A172 (cell line): Measurements from ENCODE around the gene UBE2U. TPM values are rescaled to one million over a fixed set of nuclear protein-coding genes. Genes with fewer than 3 reads are reported as not detected.
"Not testable (repeated sequence)": the region's sequence is repeated elsewhere in the genome, so short reads cannot be mapped to it uniquely, and the experiment has no call there.

Experiments
- DNase-seq: peaks from one replicate; pipeline ENCODE4 v3.0.0-alpha.2; 2015; ENCODE audit warnings: low spot score
- total RNA-seq: library from RNA; depleted of rRNA; stranded (reverse); fragments of >200 nt; shearing (Covaris generic); gene quantifications from 2 replicates; pipeline ENCODE4 v1.2.3, GENCODE V29; 2014

The UBE2U gene
- total RNA-seq, 1 experiment from 2014 or later = not detected

DNA sequence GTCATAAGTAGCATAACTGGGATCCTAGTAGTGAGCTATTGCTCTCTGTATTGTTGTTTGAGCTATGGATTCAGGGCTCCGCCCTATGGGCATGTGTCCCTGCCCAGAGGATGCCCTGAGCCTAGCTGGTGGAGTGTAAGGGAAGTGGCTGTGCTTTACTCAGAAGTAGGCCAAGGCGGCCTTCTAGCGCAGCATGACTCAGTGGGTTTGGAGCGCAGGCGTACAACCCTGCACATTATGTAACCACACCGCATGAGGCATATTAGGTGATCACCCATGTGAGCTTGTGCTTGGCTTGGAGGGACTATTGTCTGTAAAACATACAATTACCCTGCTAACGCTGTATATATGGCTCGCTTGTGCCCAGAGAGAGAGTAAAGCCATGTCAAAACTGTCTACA is 11.1 kb upstream of the UBE2U start:
- no peak for DNase-seq

DNA sequence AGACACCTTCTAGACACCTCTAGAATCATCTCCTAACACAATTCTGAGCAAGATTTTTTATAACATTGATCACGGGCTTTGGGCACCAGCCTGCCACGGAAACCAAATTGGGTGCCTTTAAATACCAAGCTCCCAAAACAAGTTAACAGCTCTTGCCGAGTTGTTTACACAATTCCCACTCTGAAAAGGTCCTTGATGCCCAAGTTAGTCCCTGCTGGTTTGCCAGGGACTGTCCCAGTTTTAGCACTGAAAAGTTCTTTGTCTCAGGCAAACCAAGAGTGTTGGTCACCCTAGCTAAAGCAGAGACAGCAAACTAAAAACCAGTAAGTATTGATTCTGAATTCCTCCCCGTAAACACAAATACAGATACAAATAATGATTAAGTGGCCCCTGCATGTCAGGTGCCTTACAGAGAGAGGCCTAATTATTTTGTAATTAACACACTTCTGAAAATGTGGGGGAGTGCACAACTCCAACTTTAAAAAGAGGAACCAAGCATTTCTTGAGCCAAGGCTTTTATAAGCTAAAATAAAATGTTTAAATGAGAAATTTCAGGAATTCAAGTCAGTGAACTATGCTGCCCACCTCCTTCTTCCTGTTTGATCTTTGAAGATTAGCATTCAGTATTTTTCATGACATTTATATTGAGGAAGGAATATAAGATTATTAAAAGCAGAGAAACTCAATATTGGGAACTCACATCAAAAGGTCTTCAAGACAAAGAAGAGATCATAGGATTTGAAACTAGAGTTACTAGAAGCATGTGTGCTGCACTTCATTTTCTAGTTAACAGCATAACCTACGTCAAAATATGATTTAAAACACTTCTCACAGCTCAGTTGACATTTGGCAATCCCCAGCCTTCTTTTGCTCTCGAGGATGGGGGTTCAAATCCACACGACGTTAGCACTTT is 9.0 kb upstream of the UBE2U start:
- DNase-seq = no peak

DNA sequence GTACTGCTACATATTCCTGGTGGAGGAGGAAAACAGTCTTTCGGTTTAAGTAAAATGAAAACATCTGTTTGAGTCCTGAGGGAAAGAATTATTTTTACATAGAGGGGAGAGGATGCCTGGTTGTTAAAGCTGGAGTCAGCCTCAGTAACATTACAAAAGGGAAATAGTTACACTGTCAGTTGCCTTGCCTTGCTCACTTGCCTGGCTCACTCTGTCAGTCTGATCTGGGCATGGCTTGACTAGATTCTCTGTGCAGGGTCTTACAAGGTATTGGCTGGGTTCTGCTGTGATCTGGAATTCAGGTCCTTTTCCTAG is 8.4 kb upstream of the UBE2U start:
- no peak for DNase-seq

- no peak for DNase-seq
Observed at GRCh38 chr1:64196074-64196870, 7.2 kb upstream of the UBE2U start.

DNA sequence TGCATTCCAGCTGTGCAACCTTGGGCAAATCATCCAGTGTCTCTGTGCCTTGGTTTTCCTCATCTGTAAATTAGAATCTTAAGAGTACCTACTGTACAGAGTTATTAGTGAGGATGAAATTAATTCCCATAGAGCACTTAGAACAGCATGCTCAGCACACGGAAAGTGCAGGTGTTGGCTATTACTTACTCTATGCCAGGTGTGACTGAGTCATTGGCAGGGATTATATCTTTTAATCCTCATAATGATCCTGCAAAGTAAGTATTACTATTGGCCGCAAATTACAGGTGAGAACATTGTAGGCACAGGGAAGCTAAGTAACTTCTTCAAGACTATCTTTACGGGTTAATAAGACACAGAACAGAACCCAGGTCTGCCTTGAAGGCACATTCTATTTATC is 6.3 kb upstream of the UBE2U start:
- no peak for DNase-seq

DNA sequence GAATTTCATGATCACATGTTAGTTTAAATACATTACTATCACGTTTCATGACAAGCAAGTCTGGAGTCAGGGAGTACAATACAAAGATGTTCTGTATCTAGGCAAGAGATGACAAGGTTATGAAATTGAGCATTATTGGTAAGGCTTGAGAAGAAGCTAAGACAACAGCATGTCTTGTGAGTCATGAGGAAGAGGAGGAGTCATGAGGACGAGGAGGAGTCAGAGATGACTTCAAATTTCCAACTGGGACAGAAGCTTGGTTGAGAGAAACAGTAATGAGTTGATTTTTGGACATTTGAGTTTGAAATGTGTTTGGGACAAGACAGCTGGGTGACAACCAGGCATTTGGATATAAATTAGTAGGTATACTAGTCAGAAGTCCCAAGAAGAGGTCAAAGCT is 4.3 kb upstream of the UBE2U start:
- DNase-seq = no peak

DNA sequence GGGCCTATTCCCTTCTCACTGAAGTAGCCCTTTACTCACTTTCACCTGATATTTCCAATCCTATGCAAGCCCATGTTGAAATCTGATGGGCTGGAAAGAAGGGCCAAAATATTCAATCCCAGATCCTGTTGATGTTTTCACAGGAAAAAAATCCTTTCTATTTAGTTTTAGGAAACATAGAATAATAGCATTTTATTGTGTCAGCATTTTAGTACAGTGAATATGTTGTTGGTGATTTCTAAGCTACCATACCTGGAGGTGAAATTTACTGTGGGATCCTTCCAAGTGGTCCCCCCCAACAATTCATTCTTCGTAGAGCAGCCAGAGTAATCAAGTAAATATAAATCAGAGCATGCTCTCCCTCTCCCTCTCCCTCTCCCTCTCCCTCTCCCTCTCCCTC is 3.4 kb upstream of the UBE2U start:
- DNase-seq = no peak

DNA sequence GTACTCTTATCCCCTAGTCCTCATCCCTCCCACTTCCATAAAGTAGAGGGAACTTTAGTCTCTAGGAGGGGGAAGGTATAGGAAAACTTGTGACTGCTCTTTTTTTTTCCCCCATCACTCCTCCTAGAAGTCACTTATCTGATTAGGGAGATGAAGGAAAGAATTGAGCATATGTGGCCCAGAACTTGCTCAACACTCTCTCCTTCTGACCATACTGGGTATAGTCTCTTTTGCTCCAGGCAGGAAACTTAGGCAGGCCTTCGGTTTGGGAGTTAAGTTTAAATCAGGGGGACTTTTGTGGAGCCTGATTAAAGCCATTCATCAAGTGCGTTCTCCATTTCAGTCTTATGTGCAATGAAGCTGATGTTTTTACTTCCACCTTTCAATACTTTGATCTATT is 5.8 kb downstream of the UBE2U start:
- DNase-seq = no peak

- peak; percentile 44 for DNase-seq
Observed at GRCh38 chr1:64212031-64212430, 8.6 kb downstream of the UBE2U start.

DNA sequence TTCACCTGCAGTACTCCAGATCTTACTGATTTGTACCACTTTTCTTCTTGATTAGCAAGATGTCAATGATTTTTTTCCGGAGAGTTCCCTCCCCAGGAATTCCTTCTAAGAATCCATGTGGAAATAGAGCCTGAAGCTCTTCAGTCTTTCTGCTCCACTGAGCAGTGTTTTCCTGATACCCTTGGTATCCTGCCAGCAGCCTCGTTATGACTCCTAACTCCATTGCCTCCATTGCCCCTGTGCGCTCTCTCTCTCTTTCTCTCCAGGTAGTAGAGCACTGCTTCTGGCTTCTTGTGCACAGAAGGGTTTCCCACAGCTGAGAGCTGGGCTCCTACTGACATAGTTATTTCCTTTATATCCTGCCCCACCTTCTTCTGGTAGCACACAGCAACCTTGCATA is 12.2 kb downstream of the UBE2U start:
- DNase-seq = no peak

DNA sequence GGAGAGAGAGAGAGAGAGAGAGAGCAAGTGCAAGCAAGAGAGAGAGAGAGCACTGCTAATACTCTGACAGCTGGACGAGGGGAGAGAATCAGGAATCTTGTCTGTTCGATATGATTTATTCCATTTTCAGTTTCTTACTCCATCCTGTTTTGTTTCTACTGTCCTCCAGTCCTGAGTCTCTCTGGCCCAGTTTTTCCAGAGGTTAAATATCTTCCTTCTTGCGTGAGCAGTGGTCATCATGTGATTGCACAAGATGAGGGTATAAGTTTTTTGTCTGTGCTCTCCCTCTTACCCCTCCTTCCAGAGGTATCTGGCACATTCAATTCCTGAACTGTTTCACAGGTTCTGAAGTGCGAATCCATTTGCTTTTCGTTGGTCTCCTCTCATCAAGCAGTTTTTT is 16.8 kb downstream of the UBE2U start:
- DNase-seq = no peak

DNA sequence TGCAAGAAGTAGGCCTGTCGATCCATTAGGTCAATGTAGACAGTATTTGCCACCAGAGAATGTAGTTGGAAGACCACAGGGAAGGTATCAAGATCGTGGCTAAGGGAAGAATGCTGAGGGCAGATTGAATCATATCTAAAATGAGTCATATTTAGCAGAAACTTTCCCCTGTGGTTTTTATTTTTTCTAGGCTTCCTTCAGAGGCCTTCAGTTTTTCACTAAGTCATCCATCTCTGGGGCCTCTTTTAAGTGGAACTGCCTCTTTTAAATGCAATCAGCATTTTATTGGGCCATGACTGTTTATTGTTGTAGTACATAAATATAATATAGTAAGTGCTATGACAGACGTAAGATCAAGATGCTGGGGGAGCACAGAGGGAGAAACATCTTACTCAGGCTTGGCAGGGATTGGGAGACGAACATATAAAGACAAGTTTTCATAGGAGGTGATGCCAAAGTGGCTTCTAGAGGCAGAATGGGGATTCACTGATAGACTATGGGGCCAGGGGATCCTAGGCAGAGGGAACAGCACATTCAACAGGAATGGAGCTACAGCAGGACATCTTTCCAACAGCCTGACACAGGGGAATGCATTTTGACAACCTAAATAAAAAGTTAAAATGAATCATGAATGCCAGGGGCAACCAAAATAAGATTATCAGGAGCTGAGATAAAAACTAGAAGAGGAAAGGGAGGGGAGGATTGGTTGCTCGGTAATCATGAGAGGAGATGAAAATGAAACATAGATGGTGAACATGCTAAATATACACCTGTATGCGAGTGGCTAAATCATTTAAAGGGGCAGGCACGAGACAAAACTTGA is 20.1 kb downstream of the UBE2U start:
- peak; percentile 92 for DNase-seq

GRCh38 chr1:64224236-64224635 is 20.8 kb downstream of the UBE2U start:
- not testable (repeated sequence) for DNase-seq

GRCh38 chr1:64228167-64228957 is 24.9 kb downstream of the UBE2U start:
- DNase-seq = peak; percentile 51

- DNase-seq = no peak
Observed at GRCh38 chr1:64229307-64229706, 25.9 kb downstream of the UBE2U start.

- no peak for DNase-seq
Observed at GRCh38 chr1:64231153-64231552, 27.7 kb downstream of the UBE2U start.

- DNase-seq = no peak
Observed at GRCh38 chr1:64231654-64232053, 28.2 kb downstream of the UBE2U start.

GRCh38 chr1:64234714-64235113 is 31.3 kb downstream of the UBE2U start:
- no peak for DNase-seq

DNA sequence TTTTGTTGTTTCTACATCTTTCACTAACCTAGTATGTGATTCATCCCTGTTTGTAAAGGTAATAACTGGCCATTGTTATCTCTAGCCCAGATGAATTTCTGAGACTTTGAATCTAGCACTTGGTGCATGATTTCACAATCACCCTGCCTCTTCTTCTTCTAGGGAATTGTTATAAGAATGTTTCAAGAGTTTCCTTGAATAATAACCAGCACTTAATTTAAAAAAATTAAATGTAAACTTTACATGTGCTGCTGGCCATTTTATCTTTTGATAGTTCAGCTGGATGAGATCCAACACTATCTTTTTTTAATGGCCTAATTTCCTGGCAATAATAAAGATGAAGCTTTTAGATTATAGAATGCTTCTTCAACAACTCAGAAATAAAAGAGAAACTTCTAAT is 31.8 kb downstream of the UBE2U start:
- no peak for DNase-seq

- DNase-seq = no peak
Observed at GRCh38 chr1:64235910-64236309, 32.5 kb downstream of the UBE2U start.

- no peak for DNase-seq
Observed at GRCh38 chr1:64236541-64236954, 33.1 kb downstream of the UBE2U start.
